K562 (cell line): Measurements from ENCODE around the gene DLGAP5. TPM values are rescaled to one million over a fixed set of nuclear protein-coding genes. Genes with fewer than 3 reads are reported as not detected.

Experiments
- ARID1B ChIP-seq: fragments of 450-650 bp; IDR thresholded peaks from 2 replicates; pipeline ENCODE4 v1.6.1; 2016; ENCODE audit warnings: antibody characterized with exemption, mild to moderate bottlenecking, inconsistent platforms
- CBX5 ChIP-seq: IDR thresholded peaks from 2 replicates; pipeline ENCODE4 v1.6.1; 2014; ENCODE audit warnings: low read depth, borderline replicate concordance
- EP300 ChIP-seq: IDR thresholded peaks from 2 replicates; pipeline ENCODE4 v1.6.1; 2012; ENCODE audit warnings: low read length, improper control_type of control experiment
- GABPB1 ChIP-seq: sonication (generic); formaldehyde crosslinking; IDR thresholded peaks from 2 replicates; pipeline ENCODE4 v1.8.0; 2022; ENCODE audit warnings: mild to moderate bottlenecking, missing genetic modification reagents
- KDM5B ChIP-seq: fragments of 200-600 bp; sonication (generic); IDR thresholded peaks from 2 replicates; pipeline ENCODE4 v1.6.1; 2012; ENCODE audit warnings: low read depth, mild to moderate bottlenecking, moderate library complexity, low read length, control low read depth, inconsistent platforms; ENCODE audit not compliant: insufficient replicate concordance
- KLF13 ChIP-seq: fragments of 450-650 bp; IDR thresholded peaks from 2 replicates; pipeline ENCODE4 v1.6.1; 2016; ENCODE audit warnings: missing genetic modification characterization, low read depth, mild to moderate bottlenecking, missing compliant biosample characterization, moderate library complexity, borderline replicate concordance
- KLF16 ChIP-seq: IDR thresholded peaks from 2 replicates; pipeline ENCODE4 v1.6.1; 2016; ENCODE audit warnings: antibody characterized with exemption
- KLF6 ChIP-seq: fragments of 250-450 bp; sonication (Bioruptor Pico); IDR thresholded peaks from 2 replicates; pipeline ENCODE4 v1.4.0; 2020; ENCODE audit warnings: mild to moderate bottlenecking, moderate library complexity, borderline replicate concordance
- LARP7 ChIP-seq: fragments of 450-650 bp; IDR thresholded peaks from 2 replicates; pipeline ENCODE4 v1.6.1; 2016
- MED1 ChIP-seq: sonication (generic); formaldehyde crosslinking; IDR thresholded peaks from 2 replicates; pipeline ENCODE4 v1.8.1; 2023; ENCODE audit warnings: missing genetic modification reagents, borderline replicate concordance
- MTA1 ChIP-seq: fragments of 450-650 bp; IDR thresholded peaks from 2 replicates; pipeline ENCODE4 v1.6.1; 2017; ENCODE audit warnings: borderline replicate concordance
- NFRKB ChIP-seq: fragments of 450-650 bp; IDR thresholded peaks from 2 replicates; pipeline ENCODE4 v1.6.1; 2016; ENCODE audit warnings: low read depth
- NFXL1 ChIP-seq: fragments of 450-650 bp; formaldehyde crosslinking; IDR thresholded peaks from 2 replicates; pipeline ENCODE4 v1.4.0; 2021; ENCODE audit warnings: mild to moderate bottlenecking
- NR2C1 ChIP-seq, 2 experiments: fragments of 450-650 bp; IDR thresholded peaks; 2 replicates each; pipeline ENCODE4 v1.6.1; 2017; ENCODE audit warnings: mild to moderate bottlenecking in 2 of 2, antibody characterized with exemption in 1 of 2, inconsistent platforms in 1 of 2, missing compliant biosample characterization in 1 of 2, missing genetic modification characterization in 1 of 2
- POLR2A ChIP-seq: fragments of 450-650 bp; conservative IDR thresholded peaks from 2 replicates; pipeline ENCODE4 v1.6.1; 2016
- POLR2G ChIP-seq: fragments of 200-400 bp; formaldehyde crosslinking; IDR thresholded peaks from 2 replicates; pipeline ENCODE4 v1.6.1; 2017; ENCODE audit warnings: low read depth, mild to moderate bottlenecking, antibody characterized with exemption, low read length, moderate library complexity
- POU5F1 ChIP-seq: fragments of 150-350 bp; IDR thresholded peaks from 2 replicates; pipeline ENCODE4 v1.6.1; 2014; ENCODE audit warnings: borderline replicate concordance, low read length, low read depth, mild to moderate bottlenecking; ENCODE audit not compliant: partially characterized antibody
- SMARCA4 ChIP-seq: fragments of 450-650 bp; IDR thresholded peaks from 2 replicates; pipeline ENCODE4 v1.6.1; 2016
- SRSF9 ChIP-seq: fragments of 200-400 bp; formaldehyde crosslinking; IDR thresholded peaks from 2 replicates; pipeline ENCODE4 v1.6.1; 2017; ENCODE audit warnings: low read depth, low read length, borderline replicate concordance
- ZKSCAN1 ChIP-seq: fragments of 150-350 bp; IDR thresholded peaks from 2 replicates; pipeline ENCODE4 v1.6.1; 2016; ENCODE audit warnings: low read depth, low read length
- ZNF134 ChIP-seq: fragments of 250-450 bp; sonication (Bioruptor Pico); conservative IDR thresholded peaks from 2 replicates; pipeline ENCODE4 v1.4.0; 2020
- ZNF263 ChIP-seq: sonication (generic); formaldehyde crosslinking; IDR thresholded peaks from 2 replicates; pipeline ENCODE4 v1.8.0; 2022; ENCODE audit warnings: mild to moderate bottlenecking, missing genetic modification reagents, borderline replicate concordance
- ZNF717 ChIP-seq: fragments of 250-450 bp; sonication (Bioruptor Pico); IDR thresholded peaks from 2 replicates; pipeline ENCODE4 v1.5.0; 2021
- polyA plus RNA-seq, 8 experiments: library from polyadenylated mRNA; depleted of rRNA in 4 of 8; stranded (reverse) in 5 of 8; unstranded in 3 of 8; fragments of >200 nt; fragmentation: Nextera tagmentation in 2 of 8; fragmentation: Illumina TruSeq in 1 of 8; extraction: Ambion mirVana in 2 of 8; extraction: Trizol in 1 of 8; gene quantifications; 2 replicates each; pipeline versions ENCODE4 v1.2.1 to v1.2.3, GENCODE V29; 2011 to 2014; ENCODE audit warnings: inconsistent platforms in 1 of 8, missing spikeins in 1 of 8
- total RNA-seq, 7 experiments: library from RNA; depleted of rRNA in 6 of 7; stranded (reverse); fragments of >200 nt in 6 of 7; fragmentation: Illumina TruSeq in 2 of 7; extraction: Trizol in 2 of 7; gene quantifications; 2 replicates each; pipeline versions ENCODE4 v1.2.1 to v1.2.3, GENCODE V29; 2011 to 2021; ENCODE audit warnings: low replicate concordance in 1 of 7
- TF ChIP-seq, protein P1 (sequence below): sonication (generic); formaldehyde crosslinking; IDR thresholded peaks from 2 replicates; pipeline ENCODE4 v1.8.0; 2022; ENCODE audit warnings: missing genetic modification reagents, mild to moderate bottlenecking, borderline replicate concordance
- TF ChIP-seq, protein P2 (sequence below): sonication (generic); formaldehyde crosslinking; IDR thresholded peaks from 2 replicates; pipeline ENCODE4 v1.8.0; 2022; ENCODE audit warnings: missing genetic modification reagents, mild to moderate bottlenecking, moderate library complexity, borderline replicate concordance
- TF ChIP-seq, protein P3 (sequence below), 2 experiments: fragments of 450-650 bp; conservative IDR thresholded peaks; 2 replicates each; pipeline ENCODE4 v1.6.1; 2017; ENCODE audit warnings: mild to moderate bottlenecking in 2 of 2, moderate library complexity in 2 of 2

The DLGAP5 gene
- total and polyA plus RNA-seq, 9 of the 15 experiments (the other 6 are each of a cell fraction or from before 2014, with no cell fraction given) = 39.1 to 80.0 (median 59.9) TPM

DNA sequence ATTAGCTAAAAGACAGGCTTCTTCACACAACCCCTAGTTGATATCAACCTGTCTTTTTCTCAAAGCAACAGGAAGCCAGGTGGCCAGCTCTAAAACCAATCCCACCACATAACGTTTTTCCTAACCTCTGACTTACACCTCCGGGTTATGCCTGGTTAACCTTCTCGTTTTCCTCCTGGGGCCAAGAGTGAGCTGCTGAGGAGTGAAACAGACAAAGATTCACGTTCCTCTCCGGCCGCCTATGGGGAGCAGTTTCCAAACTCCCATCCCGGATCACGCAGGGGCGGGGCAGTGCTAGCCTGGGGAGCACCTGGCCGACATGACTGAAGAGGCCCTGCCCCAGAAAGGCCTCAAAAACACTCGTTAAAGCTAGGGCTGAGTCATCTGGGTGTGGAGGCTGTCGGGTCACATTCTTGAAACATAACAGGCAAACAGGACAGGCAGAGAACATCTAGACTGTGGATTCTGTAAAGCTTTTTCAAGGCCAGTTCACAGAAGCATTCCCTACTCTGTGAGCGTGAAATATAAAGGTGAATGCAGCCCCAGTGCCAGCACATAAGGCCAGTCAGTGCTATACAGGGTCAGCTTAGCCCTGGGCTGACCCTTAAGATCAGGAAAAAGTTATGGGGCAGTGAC, 88.3 kb downstream of the DLGAP5 start (continued):
- TF ChIP-seq, protein P1, sequence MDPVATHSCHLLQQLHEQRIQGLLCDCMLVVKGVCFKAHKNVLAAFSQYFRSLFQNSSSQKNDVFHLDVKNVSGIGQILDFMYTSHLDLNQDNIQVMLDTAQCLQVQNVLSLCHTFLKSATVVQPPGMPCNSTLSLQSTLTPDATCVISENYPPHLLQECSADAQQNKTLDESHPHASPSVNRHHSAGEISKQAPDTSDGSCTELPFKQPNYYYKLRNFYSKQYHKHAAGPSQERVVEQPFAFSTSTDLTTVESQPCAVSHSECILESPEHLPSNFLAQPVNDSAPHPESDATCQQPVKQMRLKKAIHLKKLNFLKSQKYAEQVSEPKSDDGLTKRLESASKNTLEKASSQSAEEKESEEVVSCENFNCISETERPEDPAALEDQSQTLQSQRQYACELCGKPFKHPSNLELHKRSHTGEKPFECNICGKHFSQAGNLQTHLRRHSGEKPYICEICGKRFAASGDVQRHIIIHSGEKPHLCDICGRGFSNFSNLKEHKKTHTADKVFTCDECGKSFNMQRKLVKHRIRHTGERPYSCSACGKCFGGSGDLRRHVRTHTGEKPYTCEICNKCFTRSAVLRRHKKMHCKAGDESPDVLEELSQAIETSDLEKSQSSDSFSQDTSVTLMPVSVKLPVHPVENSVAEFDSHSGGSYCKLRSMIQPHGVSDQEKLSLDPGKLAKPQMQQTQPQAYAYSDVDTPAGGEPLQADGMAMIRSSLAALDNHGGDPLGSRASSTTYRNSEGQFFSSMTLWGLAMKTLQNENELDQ (CRISPR knock-in tag) = no peak
- TF ChIP-seq SRSF9 (no peak), POLR2G (peak; percentile 67), ZNF134 (0 out of 2 replicates have a peak, but pooled peaks have one; percentile 23), KLF6 (CRISPR knock-in tag) (peak; percentile 49; the same call in 1 of the 2 replicates), MED1 (no peak), CBX5 (no peak), NFXL1 (CRISPR knock-in tag) (no peak), NFRKB (peak; percentile 78), EP300 (peak; percentile 44; the same call in 1 of the 2 replicates), SMARCA4 (peak; percentile 65; the same call in 1 of the 2 replicates), GABPB1 (CRISPR knock-in tag) (0 out of 2 replicates have a peak, but pooled peaks have one; percentile 25), MTA1 (0 out of 2 replicates have a peak, but pooled peaks have one; percentile 34), ZNF263 (CRISPR knock-in tag) (peak; percentile 64; the same call in 1 of the 2 replicates), KDM5B (peak; percentile 85), ARID1B (peak; percentile 60), POU5F1 (no peak), KLF16 (no peak), ZKSCAN1 (0 out of 2 replicates have a peak, but pooled peaks have one; percentile 31), ZNF717 (CRISPR knock-in tag) (no peak), KLF13 (0 out of 2 replicates have a peak, but pooled peaks have one; percentile 44), NR2C1 (IDR thresholded peaks at IDR 0.05) (peak; percentile 70), NR2C1 (tag; IDR thresholded peaks at IDR 0.05) (peak; percentile 47; the same call in 1 of the 2 replicates), LARP7 (no peak), POLR2A (peak; percentile 70)
- TF ChIP-seq, protein P2, sequence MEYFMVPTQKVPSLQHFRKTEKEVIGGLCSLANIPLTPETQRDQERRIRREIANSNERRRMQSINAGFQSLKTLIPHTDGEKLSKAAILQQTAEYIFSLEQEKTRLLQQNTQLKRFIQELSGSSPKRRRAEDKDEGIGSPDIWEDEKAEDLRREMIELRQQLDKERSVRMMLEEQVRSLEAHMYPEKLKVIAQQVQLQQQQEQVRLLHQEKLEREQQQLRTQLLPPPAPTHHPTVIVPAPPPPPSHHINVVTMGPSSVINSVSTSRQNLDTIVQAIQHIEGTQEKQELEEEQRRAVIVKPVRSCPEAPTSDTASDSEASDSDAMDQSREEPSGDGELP (CRISPR knock-in tag) = peak; percentile 63; the same call in 1 of the 2 replicates
- TF ChIP-seq, protein P3, sequence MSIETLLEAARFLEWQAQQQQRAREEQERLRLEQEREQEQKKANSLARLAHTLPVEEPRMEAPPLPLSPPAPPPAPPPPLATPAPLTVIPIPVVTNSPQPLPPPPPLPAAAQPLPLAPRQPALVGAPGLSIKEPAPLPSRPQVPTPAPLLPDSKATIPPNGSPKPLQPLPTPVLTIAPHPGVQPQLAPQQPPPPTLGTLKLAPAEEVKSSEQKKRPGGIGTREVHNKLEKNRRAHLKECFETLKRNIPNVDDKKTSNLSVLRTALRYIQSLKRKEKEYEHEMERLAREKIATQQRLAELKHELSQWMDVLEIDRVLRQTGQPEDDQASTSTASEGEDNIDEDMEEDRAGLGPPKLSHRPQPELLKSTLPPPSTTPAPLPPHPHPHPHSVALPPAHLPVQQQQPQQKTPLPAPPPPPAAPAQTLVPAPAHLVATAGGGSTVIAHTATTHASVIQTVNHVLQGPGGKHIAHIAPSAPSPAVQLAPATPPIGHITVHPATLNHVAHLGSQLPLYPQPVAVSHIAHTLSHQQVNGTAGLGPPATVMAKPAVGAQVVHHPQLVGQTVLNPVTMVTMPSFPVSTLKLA (conservative IDR thresholded peaks at IDR 0.05) = peak in 1 of 2 experiments; percentile 36; a peak in 1 of 4 replicates
